ENCODE results near the gene PINLYP. TPM values are rescaled to one million over a fixed set of nuclear protein-coding genes. Genes with fewer than 3 reads are reported as not detected.

The PINLYP gene
- total RNA-seq, 2 experiments from 2014 or later = 9.7 to 12.3 TPM

DNA sequence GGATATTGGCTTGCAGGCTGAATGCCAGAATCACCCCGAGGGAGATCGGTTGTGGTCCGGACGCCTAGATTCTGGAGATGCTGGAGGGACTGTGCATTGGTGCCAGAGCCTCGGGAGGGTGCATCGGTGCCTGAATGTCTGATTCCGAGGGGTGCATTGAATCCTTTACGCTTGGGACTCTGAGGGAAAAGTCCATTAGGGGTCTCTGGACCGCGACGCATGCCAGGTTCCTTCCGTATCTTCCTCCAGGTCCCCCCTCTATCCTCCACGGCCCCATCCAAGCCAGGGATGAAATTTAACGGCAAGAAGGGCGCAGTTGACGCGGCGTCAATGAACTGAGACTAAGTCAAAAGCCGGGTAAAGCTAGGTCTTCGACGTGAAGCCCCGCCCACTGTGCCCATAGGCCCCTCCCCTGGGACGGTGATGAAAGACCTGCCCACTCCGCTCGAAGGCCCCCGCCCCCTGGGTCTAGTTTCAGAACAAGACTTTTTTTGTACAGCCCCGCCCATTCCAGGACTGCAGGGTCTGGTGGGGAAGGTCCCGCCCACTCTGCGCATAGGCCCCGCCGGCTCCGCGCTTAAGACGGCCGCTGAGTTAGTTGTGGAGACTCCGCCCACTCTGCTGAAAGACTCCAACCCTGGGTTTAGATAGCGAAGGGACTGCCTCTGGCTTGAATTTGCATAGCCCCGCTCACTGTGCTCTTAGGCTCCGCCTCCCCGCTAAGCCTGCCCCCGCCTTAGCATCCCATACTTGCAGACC lies 41.9 kb upstream of the PINLYP start:
- Mint-ChIP-seq H3K27me3 (no peaks in the 10 kb centered on the region), H3K36me3 (ENCODE audit: low read depth) (peaks cover 14% of the 10 kb centered on the region), H3K27ac (peak overlapping the region; percentile 94), H3K4me1 (ENCODE audit: low read depth) (peaks cover 13% of the 10 kb centered on the region), H3K4me3 (peak overlapping the region; percentile 82), H3K9me3 (no peaks in the 10 kb centered on the region)
- DNase-seq (peak; percentile 100), ATAC-seq (peak; percentile 86)
- ChIA-PET POLR2A (interaction anchor here (0.6 to 1.2 kb wide), 8 partner anchors 13 to 246 kb away, joined by 3 to 5 read pairs (median 3); partner anchors contain the start of gene XRCC1), CTCF (interaction anchor here (1.0 to 8.1 kb wide), 6 partner anchors 14 to 87 kb away, joined by 3 to 75 read pairs (median 11); partner anchors contain the start of genes IRGQ and ZNF576)
- intact Hi-C loops (cut with micrococcal nuclease) = loop anchor here (10.0 kb wide), 1 partner anchor 61 kb away; the partner anchor contains the start of genes IRGQ and ZNF576
- TF ChIP-seq, protein P1, sequence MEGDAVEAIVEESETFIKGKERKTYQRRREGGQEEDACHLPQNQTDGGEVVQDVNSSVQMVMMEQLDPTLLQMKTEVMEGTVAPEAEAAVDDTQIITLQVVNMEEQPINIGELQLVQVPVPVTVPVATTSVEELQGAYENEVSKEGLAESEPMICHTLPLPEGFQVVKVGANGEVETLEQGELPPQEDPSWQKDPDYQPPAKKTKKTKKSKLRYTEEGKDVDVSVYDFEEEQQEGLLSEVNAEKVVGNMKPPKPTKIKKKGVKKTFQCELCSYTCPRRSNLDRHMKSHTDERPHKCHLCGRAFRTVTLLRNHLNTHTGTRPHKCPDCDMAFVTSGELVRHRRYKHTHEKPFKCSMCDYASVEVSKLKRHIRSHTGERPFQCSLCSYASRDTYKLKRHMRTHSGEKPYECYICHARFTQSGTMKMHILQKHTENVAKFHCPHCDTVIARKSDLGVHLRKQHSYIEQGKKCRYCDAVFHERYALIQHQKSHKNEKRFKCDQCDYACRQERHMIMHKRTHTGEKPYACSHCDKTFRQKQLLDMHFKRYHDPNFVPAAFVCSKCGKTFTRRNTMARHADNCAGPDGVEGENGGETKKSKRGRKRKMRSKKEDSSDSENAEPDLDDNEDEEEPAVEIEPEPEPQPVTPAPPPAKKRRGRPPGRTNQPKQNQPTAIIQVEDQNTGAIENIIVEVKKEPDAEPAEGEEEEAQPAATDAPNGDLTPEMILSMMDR (IDR thresholded peaks at IDR 0.05) = no peak

GRCh38 chr19:43534305-43534815 lies 41.2 kb upstream of the PINLYP start:
- TF ChIP-seq, protein P1 (IDR thresholded peaks at IDR 0.05) = no peak
- POLR2A ChIA-PET = interaction anchor here (0.6 to 1.2 kb wide), 4 partner anchors 13 to 81 kb away, joined by 3 to 5 read pairs (median 4); no protein-coding TSS in a partner anchor
- ATAC-seq = no peak
- Mint-ChIP-seq H3K4me1 (ENCODE audit: low read depth) (peaks cover 13% of the 10 kb centered on the region), H3K9me3 (peaks cover 3% of the 10 kb centered on the region), H3K36me3 (ENCODE audit: low read depth) (peaks cover 19% of the 10 kb centered on the region), H3K27me3 (no peaks in the 10 kb centered on the region), H3K27ac (peak overlapping the region; percentile 94), H3K4me3 (peak overlapping the region; percentile 82)
- CTCF ChIA-PET = interaction anchor here (1.1 to 8.1 kb wide), 7 partner anchors 14 to 88 kb away, joined by 3 to 75 read pairs (median 9); partner anchors contain the start of genes IRGQ and ZNF576
- intact Hi-C loops (cut with micrococcal nuclease) = loop anchor here (10.0 kb wide), 1 partner anchor 60 kb away; the partner anchor contains the start of genes IRGQ and ZNF576
- DNase-seq = no peak

- intact Hi-C loops (cut with micrococcal nuclease) = loop anchor here (10.0 kb wide), 1 partner anchor 60 kb away; the partner anchor contains the start of genes IRGQ and ZNF576
- Mint-ChIP-seq H3K27ac (peak overlapping the region; percentile 50), H3K4me3 (no peak overlapping the region), H3K4me1 (ENCODE audit: low read depth) (peaks cover 13% of the 10 kb centered on the region), H3K27me3 (no peaks in the 10 kb centered on the region), H3K36me3 (ENCODE audit: low read depth) (peaks cover 26% of the 10 kb centered on the region), H3K9me3 (peaks cover 3% of the 10 kb centered on the region)
- peak; percentile 51 for DNase-seq
- CTCF ChIA-PET = interaction anchor here (0.8 to 8.1 kb wide), 10 partner anchors 10 to 88 kb away, joined by 3 to 75 read pairs (median 5); partner anchors contain the start of genes IRGQ and ZNF576
- ATAC-seq = no peak
- TF ChIP-seq, protein P1 (IDR thresholded peaks at IDR 0.05) = no peak
- POLR2A ChIA-PET = interaction anchor here (0.7 to 1.9 kb wide), 4 partner anchors 27 to 81 kb away, joined by 3 to 5 read pairs (median 4); partner anchors contain the start of genes IRGQ and ZNF576
These were observed 40.5 kb upstream of the PINLYP start for GRCh38 chr19:43534816-43535761.

DNA sequence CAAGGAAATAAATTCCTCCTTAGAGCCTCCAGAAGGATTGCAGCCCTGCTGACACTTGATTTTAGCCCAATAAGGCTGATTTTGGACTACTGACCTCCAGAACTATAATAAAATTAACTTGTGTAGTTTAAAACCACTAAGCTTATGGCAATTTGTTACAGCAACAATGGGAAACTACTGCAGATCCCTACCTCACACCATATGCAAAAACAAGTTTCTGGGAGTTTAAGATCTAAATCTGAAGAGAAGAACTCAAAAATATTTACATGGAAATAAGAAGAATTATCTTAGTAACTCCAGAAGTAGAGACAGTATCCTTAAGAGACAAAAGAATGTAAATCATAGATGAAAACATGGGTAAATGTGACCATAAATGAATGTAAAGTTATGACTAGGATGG lies 36.7 kb upstream of the PINLYP start:
- H3K36me3 Mint-ChIP-seq (ENCODE audit: low read depth) = peaks cover 36% of the 10 kb centered on the region
- TF ChIP-seq, protein P1 (IDR thresholded peaks at IDR 0.05) = no peak
- peaks cover 3% of the 10 kb centered on the region for H3K9me3 Mint-ChIP-seq
- DNase-seq (no peak), ATAC-seq (no peak)
- ChIA-PET POLR2A (no interaction called here), CTCF (interaction anchor here (6.0 to 8.1 kb wide), 2 partner anchors 17 to 56 kb away, joined by 56 to 75 read pairs; partner anchors contain the start of genes IRGQ and ZNF576)
- intact Hi-C loops (cut with micrococcal nuclease) = loop anchor here (10.0 kb wide), 1 partner anchor 56 kb away; the partner anchor contains the start of genes IRGQ and ZNF576
- no peak overlapping the region for H3K27ac Mint-ChIP-seq
- peaks cover 4% of the 10 kb centered on the region for H3K4me1 Mint-ChIP-seq (ENCODE audit: low read depth)
- H3K27me3 Mint-ChIP-seq = no peaks in the 10 kb centered on the region
- no peak overlapping the region for H3K4me3 Mint-ChIP-seq

Measured in activated CD8-positive, alpha-beta T cell treated with anti-CD3 and anti-CD28 coated beads for 36 hours (primary cell).